PFSK-1 (cell line): ENCODE data around the gene RECQL5.

ENCODE experiments used
- FOXP2 ChIP-seq: optimal IDR thresholded peaks from 2 replicates; pipeline ENCODE3; 2011; ENCODE audit warnings: borderline replicate concordance, control low read depth, inconsistent platforms; ENCODE audit not compliant: insufficient read depth; ENCODE audit errors: extremely low read length, extremely low read depth
- POLR2AphosphoS5 ChIP-seq: IDR thresholded peaks from 2 replicates; pipeline ENCODE4 v1.6.1; 2012; ENCODE audit warnings: low read depth, mild to moderate bottlenecking, control low read depth, low read length, moderate library complexity
- REST ChIP-seq, 2 experiments: IDR thresholded peaks; 2 replicates each; pipeline versions ENCODE4 v1.6.1 to v1.8.0; 2011 to 2012; ENCODE audit warnings: low read depth in 2 of 2, low read length in 2 of 2, control low read depth in 1 of 2, inconsistent platforms in 1 of 2, mild to moderate bottlenecking in 1 of 2, moderate library complexity in 1 of 2; ENCODE audit not compliant: insufficient read depth in 1 of 2
- SIN3A ChIP-seq: IDR thresholded peaks from 2 replicates; pipeline ENCODE4 v1.6.1; 2012; ENCODE audit warnings: mild to moderate bottlenecking, low read length, moderate library complexity, borderline replicate concordance; ENCODE audit not compliant: insufficient read depth
- TAF1 ChIP-seq: IDR thresholded peaks from 2 replicates; pipeline ENCODE4 v1.6.1; 2012; ENCODE audit warnings: low read length, control low read depth, borderline replicate concordance; ENCODE audit not compliant: insufficient read depth

Gene RECQL5

GRCh38 chr17:75668489-75668888 lies 1.5 kb upstream of the RECQL5 start:
- TF ChIP-seq TAF1 = no peak
- TF ChIP-seq FOXP2 = no peak
- no peak for TF ChIP-seq REST (IDR thresholded peaks at IDR 0.05; ENCODE audit: insufficient read depth in 1 of 2, low read depth in 2 of 2, low read length in 2 of 2)
- no peak for TF ChIP-seq POLR2AphosphoS5
- TF ChIP-seq SIN3A = no peak

GRCh38 chr17:75667825-75668224 lies 871 bp upstream of the RECQL5 start:
- TF ChIP-seq POLR2AphosphoS5 = no peak
- no peak for TF ChIP-seq TAF1
- no peak for TF ChIP-seq REST (IDR thresholded peaks at IDR 0.05; ENCODE audit: insufficient read depth in 1 of 2, low read depth in 2 of 2, low read length in 2 of 2)
- no peak for TF ChIP-seq SIN3A
- TF ChIP-seq FOXP2 = no peak

- TF ChIP-seq FOXP2 (no peak), REST (IDR thresholded peaks at IDR 0.05; ENCODE audit: insufficient read depth in 1 of 2, low read depth in 2 of 2, low read length in 2 of 2) (no peak), SIN3A (no peak), POLR2AphosphoS5 (no peak), TAF1 (no peak)
Observed at GRCh38 chr17:75665981-75666380, 973 bp downstream of the RECQL5 start.

GRCh38 chr17:75664099-75664549 lies 2.8 kb downstream of the RECQL5 start:
- TF ChIP-seq TAF1 (no peak), SIN3A (no peak), POLR2AphosphoS5 (no peak), FOXP2 (no peak), REST (IDR thresholded peaks at IDR 0.05; ENCODE audit: insufficient read depth in 1 of 2, low read depth in 2 of 2, low read length in 2 of 2) (no peak)

GRCh38 chr17:75662511-75662910 lies 4.4 kb downstream of the RECQL5 start:
- TF ChIP-seq POLR2AphosphoS5 (no peak), FOXP2 (no peak), TAF1 (no peak), REST (IDR thresholded peaks at IDR 0.05; ENCODE audit: insufficient read depth in 1 of 2, low read depth in 2 of 2, low read length in 2 of 2) (no peak), SIN3A (no peak)
